Thyroid gland (tissue), 4 donors: ENCODE measurements around the gene RAMP3. TPM values are rescaled to one million over a fixed set of nuclear protein-coding genes. Genes with fewer than 3 reads are reported as not detected.

ENCODE experiments used
- DNase-seq, 2 donors: peaks; one replicate each; pipeline ENCODE4 v3.0.0-alpha.2; 2019
- H3K27ac ChIP-seq, 3 donors: fragments of 200-600 bp; sonication (generic); 1 replicate in 2 of 3; 2 replicates in 1 of 3; pipeline ENCODE4 v1.5.1; 2016 to 2019; ENCODE audit warnings: mild to moderate bottlenecking in 1 of 3, moderate library complexity in 1 of 3
- H3K27me3 ChIP-seq: fragments of 200-600 bp; sonication (generic); one replicate; pipeline ENCODE4 v1.5.1; 2019
- H3K36me3 ChIP-seq, 2 donors: fragments of 200-600 bp; sonication (generic); one replicate each; pipeline ENCODE4 v1.5.1; 2016 to 2019
- H3K4me1 ChIP-seq, 2 donors: fragments of 200-600 bp; sonication (generic); one replicate each; pipeline ENCODE4 v1.5.1; 2017 to 2019
- H3K4me3 ChIP-seq, 3 donors: fragments of 200-600 bp; sonication (generic); replicated peaks in 1 of 3; 1 replicate in 2 of 3; 2 replicates in 1 of 3; pipeline ENCODE4 v1.5.1; 2016; ENCODE audit warnings: mild to moderate bottlenecking in 1 of 3
- H3K9me3 ChIP-seq: fragments of 200-600 bp; sonication (generic); one replicate; pipeline ENCODE4 v1.5.1; 2017
- CTCF ChIP-seq, 6 experiments: fragments of 200-600 bp in 3 of 6; fragments of 450-650 bp in 3 of 6; sonication (generic) in 3 of 6; IDR thresholded peaks; one replicate each; pipeline ENCODE4 v1.5.1; 2016 to 2019; ENCODE audit warnings: antibody characterized with exemption in 6 of 6, mild to moderate bottlenecking in 2 of 6, inconsistent platforms in 1 of 6, moderate library complexity in 1 of 6
- POLR2A ChIP-seq, 2 donors: fragments of 450-650 bp; IDR thresholded peaks; one replicate each; pipeline ENCODE4 v1.6.1; 2017; ENCODE audit warnings: antibody characterized with exemption in 2 of 2, mild to moderate bottlenecking in 2 of 2, moderate library complexity in 1 of 2
- whole genome bisulfite sequencing, 2 donors: methylation state at CpG; one replicate each; pipeline ENCODE4 v1.1.5; 2017; 5-methylcytosine and 5-hydroxymethylcytosine counted together
- intact Hi-C: fragments of 100-400 bp; cut with DNase I; formaldehyde crosslinking; loops from one replicate; pipeline ENCODE4 v1.15.1; 2023
- total RNA-seq, 4 donors: library from RNA; depleted of rRNA; stranded (reverse); fragments of >200 nt; gene quantifications; one replicate each; pipeline ENCODE4 v1.2.3, GENCODE V29; 2016

RAMP3 gene
- total RNA-seq, 4 donors from 2014 or later: 40.1 to 145 (median 73.1) TPM

- Histone ChIP-seq H3K4me3 (no peak overlapping the region), H3K9me3 (no peaks in the 10 kb centered on the region), H3K4me1 (no peaks in the 10 kb centered on the region), H3K27me3 (no peaks in the 10 kb centered on the region), H3K27ac (no peak overlapping the region), H3K36me3 (no peaks in the 10 kb centered on the region)
- 94 to 95% methylated on average over 7 of the region's 7 CpGs for WGBS, 2 donors
- intact Hi-C loops: no loop called here
- TF ChIP-seq POLR2A (IDR thresholded peaks at IDR 0.05) (no peak), CTCF (IDR thresholded peaks at IDR 0.05) (no peak)
- DNase-seq: no peak
Observed at GRCh38 chr7:45221896-45222604, 64.5 kb downstream of the RAMP3 start.

GRCh38 chr7:45223078-45223477 is 65.5 kb downstream of the RAMP3 start:
- H3K9me3 ChIP-seq: no peaks in the 10 kb centered on the region
- no peaks in the 10 kb centered on the region for H3K4me1 ChIP-seq
- no peak overlapping the region for H3K4me3 ChIP-seq
- intact Hi-C loops: no loop called here
- DNase-seq: no peak
- no peaks in the 10 kb centered on the region for H3K36me3 ChIP-seq
- H3K27me3 ChIP-seq: no peaks in the 10 kb centered on the region
- no peak overlapping the region for H3K27ac ChIP-seq
- TF ChIP-seq CTCF (IDR thresholded peaks at IDR 0.05) (no peak), POLR2A (IDR thresholded peaks at IDR 0.05) (no peak)

- H3K36me3 ChIP-seq: no peaks in the 10 kb centered on the region
- intact Hi-C loops: no loop called here
- H3K9me3 ChIP-seq: no peaks in the 10 kb centered on the region
- H3K27ac ChIP-seq: no peak overlapping the region
- no peak overlapping the region for H3K4me3 ChIP-seq
- no peaks in the 10 kb centered on the region for H3K27me3 ChIP-seq
- no peak for TF ChIP-seq CTCF (IDR thresholded peaks at IDR 0.05)
- no peaks in the 10 kb centered on the region for H3K4me1 ChIP-seq
- 73 to 93% methylated on average over 8 to 9 of the region's 13 CpGs for WGBS, 2 donors
- DNase-seq: no peak
Observed at GRCh38 chr7:45223728-45224630, 66.4 kb downstream of the RAMP3 start.

- Histone ChIP-seq H3K9me3 (no peaks in the 10 kb centered on the region), H3K36me3 (no peaks in the 10 kb centered on the region), H3K4me3 (no peak overlapping the region), H3K27ac (no peak overlapping the region), H3K4me1 (no peaks in the 10 kb centered on the region), H3K27me3 (no peaks in the 10 kb centered on the region)
- DNase-seq: no peak
- intact Hi-C loops: no loop called here
- TF ChIP-seq POLR2A (IDR thresholded peaks at IDR 0.05): no peak
- no peak for TF ChIP-seq CTCF (IDR thresholded peaks at IDR 0.05)
- WGBS, 2 donors: 0 to 16% methylated on average over 2 to 3 of the region's 3 CpGs
Observed at GRCh38 chr7:45224832-45225231, 67.2 kb downstream of the RAMP3 start.
